GM08714 (cell line): ENCODE results near the gene ACOX3.

Experiments used
- H3K4me3 ChIP-seq: fragments of 200-500 bp; sonication (Bioruptor generic); 2 replicates; pipeline ENCODE4 v1.5.1; 2014; ENCODE audit warnings: mild to moderate bottlenecking, low read length, inconsistent platforms
- ZNF274 ChIP-seq: IDR thresholded peaks from 2 replicates; pipeline ENCODE4 v1.6.1; 2012; ENCODE audit warnings: mild to moderate bottlenecking, low read depth, low read length

The ACOX3 gene

DNA sequence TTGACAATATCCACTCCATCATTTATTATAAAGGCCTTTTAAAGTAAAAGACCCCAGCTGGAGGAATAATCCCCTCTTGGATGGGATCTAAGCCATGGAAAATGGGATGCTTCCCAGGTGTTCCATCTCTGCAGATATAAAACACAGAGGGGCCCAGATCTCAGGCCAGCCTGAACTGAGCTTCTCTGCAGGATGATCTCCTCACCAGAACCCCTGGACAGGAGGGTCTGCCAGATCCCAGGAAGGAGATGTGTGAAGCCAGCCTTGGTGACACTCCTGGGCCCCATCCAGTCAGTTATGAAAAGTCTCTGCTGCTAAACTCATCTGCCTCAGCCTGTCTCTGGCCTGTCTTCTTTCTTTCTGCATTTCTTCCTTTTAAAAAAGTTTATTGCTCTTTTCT lies 114.3 kb downstream of the ACOX3 start:
- no peak for TF ChIP-seq ZNF274
- no peak overlapping the region for H3K4me3 ChIP-seq

DNA sequence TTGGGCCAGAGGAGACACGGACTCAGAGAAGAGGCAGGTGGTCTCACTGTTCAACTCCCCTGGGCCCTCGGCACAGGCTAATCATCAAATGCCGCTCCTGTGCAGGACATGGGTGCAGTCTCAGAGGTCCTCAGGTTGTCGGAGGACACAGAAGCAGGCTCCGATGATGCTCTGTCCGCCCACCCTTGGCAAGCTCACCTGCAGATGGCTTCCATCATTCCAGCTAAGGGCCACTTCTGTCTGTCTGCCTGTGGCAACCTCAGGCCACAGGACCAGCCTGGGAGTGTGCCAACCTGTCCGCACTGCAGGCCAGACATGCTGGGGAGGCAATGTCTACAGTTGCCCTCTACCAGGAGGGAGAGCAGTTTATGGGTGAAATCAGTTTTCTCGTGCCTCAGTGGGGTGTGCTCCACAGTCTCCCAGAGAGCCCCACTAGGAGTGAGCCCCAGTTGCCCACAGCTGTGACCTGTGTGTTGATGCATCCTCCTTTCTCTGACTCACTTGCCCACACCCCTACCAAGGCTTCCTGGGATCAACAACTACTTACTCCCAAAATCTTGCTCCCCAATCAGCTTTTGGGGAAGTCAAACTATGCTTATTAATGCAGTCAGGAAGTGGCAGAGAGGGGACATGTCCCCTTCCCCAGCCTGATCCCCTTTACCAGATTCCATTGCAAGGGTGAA lies 115.1 kb downstream of the ACOX3 start:
- no peak for TF ChIP-seq ZNF274
- no peak overlapping the region for H3K4me3 ChIP-seq

DNA sequence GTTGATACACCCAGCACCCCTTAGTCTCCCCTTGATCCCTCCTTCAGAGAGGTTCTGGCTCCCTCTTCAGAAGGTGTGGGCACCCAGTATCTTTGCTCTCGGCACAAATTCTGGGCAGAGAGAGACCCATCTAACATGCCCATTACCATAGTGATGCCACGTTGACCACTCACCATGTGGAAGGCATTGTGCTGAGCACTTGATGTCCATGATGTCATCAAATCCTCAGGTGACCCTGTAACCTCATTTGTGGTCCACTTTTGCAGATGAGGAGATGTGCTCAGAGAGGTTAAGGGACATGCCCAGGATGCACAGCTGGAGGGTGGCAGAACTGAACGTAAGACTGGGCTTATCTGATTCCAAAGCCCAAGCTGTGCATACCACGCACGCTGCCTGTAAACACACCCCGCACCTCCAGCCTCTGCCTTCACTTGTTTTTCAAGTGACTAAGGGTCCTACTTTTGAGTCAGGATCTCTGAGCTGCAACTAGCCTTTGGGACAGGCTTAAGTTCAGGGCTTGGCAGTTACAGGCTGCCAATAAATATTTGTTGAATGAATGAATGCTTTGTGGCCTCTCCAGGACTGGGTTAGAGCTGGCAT lies 115.8 kb downstream of the ACOX3 start:
- TF ChIP-seq ZNF274, result no peak
- H3K4me3 ChIP-seq, result no peak overlapping the region

DNA sequence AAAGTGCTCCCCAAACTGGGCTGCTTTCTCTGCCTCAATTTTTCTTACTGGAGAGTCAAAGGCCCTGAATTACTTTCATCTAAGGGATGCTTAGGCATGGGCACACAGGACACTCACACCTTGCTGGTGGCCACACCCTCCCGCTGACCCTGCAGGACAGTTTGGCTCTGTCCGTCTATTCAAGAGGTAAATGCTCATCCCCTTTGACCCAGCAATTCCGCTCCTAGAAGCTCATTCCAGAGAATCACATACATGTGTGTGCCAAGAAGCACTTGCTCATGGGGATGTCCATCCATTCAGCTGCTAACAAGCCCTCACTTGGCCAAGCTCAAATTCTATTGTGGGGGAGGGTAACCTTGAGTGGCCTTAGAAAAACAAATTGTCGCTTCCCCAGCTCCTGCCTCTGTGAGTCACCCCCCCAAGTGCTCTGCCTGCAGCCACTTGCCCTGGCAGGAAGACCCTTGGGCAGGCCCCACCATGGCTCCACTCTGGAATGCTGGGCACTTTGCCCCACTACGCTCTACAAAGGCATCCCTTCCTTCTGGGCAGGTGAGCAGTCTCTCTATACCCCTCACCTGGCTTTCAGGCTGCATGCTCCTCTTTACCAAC lies 116.5 kb downstream of the ACOX3 start:
- H3K4me3 ChIP-seq, result no peak overlapping the region
- no peak for TF ChIP-seq ZNF274

DNA sequence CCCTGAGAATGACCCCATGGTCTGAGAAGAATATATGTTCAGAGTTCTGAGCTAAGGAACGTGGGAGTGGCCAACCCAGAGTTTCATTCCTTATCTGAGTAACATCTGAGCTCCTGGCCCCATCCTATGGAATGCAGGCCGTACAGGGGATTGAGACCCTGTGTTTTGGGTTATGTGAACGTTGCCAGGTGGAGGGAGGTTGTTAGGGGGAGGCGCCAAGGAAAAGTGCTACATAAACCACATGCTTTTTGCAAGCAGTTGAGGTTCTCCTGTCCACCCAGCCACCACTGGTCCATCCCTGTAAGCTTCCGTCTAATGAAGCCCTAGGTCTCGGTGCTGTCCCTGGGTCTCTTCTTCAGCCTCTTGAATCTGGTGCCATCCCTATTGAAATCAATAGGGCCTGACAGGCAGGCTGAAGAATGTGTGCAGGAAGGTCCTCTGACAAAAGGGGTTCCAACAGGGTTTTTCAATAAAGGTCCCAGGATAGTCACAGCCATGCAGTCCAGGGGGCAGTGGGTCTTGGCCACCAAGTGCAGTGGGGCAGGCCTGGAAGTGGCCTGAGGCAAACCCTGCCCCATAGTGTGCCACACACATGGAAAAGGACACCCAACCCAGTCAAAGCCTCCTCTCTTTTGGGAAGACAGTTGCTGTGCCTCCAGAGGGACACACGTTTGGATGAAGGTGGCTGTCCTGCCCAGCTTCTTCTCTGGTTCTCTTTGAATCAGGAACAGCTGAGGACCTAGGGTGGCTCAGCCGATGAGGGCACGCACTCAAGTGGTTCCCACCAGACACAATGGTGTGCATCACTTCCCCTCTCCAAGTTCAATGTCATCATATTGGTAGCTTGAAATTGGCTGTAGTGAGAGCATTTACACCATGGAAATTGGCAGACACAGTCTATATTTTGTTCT lies 117.5 kb downstream of the ACOX3 start:
- no peak for TF ChIP-seq ZNF274
- no peak overlapping the region for H3K4me3 ChIP-seq

DNA sequence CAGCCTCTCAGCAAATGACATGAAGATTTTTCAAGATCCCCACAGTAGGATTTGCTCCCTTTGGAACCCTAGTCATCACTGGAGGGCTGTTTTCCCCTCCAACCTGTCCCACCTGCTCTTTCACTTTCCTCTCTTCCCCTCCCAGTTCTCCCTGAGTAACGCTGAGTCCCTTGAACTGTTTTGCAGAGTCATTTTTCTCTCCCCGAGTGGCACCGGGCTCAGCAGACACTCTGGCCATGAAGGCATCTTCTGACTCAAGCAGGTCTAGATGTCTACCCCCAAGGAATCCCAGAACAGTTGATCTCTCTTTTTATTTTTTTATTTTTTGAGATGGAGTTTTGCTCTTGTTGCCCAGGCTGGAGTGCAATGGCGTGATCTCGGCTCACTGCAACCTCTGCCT lies 118.8 kb downstream of the ACOX3 start:
- TF ChIP-seq ZNF274, result no peak
- H3K4me3 ChIP-seq, result no peak overlapping the region

DNA sequence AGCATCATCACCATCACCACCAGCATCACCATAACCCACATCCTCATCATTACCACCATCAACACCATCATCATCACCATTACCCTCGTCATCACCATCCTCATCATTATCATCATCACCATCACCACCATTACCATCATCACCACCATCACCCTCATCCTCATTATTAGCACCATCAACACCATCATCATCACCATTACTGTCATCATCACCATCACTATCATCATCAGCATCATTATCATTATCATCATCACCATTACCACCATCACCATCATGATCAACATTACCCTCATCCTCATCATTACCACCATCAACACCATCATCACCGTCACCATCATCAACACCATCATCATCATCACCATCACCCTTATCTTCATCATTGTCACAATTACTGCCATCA lies 119.3 kb downstream of the ACOX3 start:
- no peak for TF ChIP-seq ZNF274
- H3K4me3 ChIP-seq, result no peak overlapping the region

DNA sequence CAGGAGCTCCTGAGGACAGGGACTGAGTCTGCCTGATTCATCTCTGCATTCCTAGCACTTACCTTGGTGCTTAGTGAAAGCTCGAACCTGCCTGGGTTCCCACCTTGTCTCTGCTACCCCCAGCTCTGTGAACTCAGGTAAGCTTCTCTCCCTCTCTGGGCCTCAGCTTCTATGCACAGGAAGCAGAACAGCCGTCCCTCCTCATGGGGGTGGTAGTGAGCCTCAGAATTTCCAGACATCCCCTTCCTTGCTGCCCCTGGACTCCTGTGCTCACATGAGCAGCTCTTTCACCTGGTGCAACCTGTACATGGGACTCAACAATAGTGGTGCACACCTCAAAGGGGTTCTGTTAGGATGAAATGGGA lies 120.2 kb downstream of the ACOX3 start:
- no peak overlapping the region for H3K4me3 ChIP-seq
- no peak for TF ChIP-seq ZNF274

DNA sequence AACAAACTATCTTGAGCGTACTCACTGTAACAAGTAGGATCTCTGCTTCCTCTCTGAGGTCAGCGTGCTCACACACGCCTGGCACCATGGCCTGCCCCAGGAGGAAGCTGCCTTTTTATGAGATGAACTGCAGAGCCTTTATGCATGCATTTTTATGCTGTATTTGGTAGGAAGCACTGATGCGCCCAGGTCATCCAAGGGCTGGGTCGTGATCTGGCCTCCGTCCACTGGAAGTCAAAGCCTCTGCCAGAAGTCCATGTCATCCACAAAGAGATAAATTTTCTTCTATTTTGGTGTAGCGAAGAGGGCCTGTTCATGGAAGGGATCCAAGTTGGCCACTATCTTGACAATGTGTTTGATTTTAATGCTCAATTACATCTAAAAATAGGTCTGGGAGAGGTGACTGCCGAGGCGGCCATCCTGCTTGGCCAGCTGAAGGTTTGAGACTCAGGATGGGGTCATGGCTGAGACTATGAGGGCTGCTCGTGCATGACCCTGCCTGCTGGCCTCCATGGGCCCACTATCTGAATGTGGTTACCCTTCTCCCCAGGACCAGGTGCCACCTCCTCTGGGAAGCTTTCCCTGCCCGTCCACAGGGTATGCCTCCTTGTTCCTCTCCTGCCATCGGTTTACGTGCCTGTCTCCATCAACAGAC lies 120.7 kb downstream of the ACOX3 start:
- H3K4me3 ChIP-seq, result no peak overlapping the region
- no peak for TF ChIP-seq ZNF274

DNA sequence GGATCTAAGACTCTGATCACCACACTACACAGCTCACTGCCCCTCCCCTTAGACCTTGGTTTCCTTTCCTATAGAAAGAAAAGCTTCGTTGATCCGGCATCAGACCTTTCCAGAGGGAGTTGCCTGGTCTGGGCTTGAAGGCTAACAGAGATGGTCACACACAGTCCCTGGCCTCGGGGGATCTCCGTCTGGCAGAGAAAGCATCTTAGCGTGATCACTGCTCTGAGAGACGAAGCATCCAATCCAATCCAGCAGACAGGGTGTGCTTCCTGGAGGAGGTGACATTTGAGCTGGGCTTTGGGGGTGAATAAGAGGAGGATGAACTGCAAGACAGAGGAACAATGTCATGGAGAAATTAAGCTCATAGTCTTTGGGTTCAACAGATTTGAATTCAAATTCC lies 121.5 kb downstream of the ACOX3 start:
- no peak for TF ChIP-seq ZNF274
- H3K4me3 ChIP-seq, result no peak overlapping the region

DNA sequence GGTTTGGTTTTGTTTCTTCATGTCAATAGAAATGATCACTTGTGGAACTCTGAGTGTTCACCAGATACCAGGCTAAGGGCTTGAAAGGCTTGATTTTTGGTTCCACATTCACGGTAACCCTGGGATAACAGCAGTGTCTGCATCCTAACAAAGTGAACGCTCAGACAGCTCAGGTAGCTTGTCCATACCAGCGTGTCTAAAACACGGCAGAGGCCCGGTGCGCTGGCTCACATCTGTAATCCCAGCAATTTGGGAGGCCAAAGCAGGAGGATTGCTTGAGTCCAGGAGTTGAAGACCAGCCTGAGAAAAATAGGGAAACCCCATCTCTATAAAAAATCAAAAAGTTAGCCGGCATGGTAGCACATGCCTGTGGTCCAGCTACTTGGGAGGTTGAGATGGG lies 122.0 kb downstream of the ACOX3 start:
- TF ChIP-seq ZNF274, result no peak

DNA sequence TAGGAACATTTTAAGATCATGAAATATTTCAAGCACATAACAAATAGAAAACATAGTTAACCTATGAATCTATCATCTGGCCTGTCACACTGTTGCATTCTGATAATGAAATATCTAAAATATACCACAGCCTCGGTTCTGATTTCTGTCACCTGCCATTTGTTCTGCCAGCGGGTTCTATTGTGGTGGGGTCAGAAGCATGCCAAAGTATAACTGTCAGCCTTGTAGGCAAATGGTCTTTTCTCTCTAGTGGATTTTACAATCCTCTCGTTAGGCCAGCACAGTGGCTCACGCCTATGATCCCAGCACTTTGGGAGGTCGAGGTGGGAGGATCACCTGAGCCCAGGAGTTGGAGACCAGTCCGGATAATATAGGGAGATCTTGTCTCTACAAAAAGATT lies 123.0 kb downstream of the ACOX3 start:
- H3K4me3 ChIP-seq, result no peak overlapping the region
- no peak for TF ChIP-seq ZNF274

More for the DNA sequence above, 122.0 kb downstream of the ACOX3 start:
- H3K4me3 ChIP-seq, result no peak overlapping the region

DNA sequence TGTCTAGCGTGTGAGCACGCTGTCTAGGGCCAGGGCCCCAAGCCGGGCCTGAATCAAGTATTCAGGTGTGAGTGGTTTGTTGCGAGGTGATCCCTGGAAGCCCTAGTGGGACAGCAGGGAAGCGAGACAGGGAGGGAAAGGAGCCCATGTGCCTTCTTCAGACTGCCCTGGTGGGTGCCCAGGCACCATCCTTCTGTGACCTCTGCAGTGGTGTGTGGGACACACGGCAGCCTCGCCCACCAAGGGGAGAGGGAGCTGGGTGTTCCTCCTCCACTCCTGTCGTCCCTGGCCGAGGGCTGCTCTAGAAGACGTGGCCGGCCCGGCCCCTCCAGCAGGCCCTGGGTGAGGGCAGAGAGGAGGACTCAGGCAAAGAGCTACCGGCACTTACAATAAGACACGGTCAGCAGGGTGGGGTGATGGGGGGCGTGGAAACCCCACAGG lies 123.6 kb downstream of the ACOX3 start:
- no peak overlapping the region for H3K4me3 ChIP-seq
- TF ChIP-seq ZNF274, result no peak
